GM06990 (cell line): ENCODE results near the gene CMC2.
A peak's percentile ranks its signal among the peaks of the same experiment; 100 is the strongest.

Experiments used
- DNase-seq: peaks from one replicate; pipeline ENCODE4 v3.0.0-alpha.2; 2011; ENCODE audit not compliant: insufficient read length; ENCODE audit errors: extremely low read depth
- H3K27me3 ChIP-seq: replicated peaks from 2 replicates; pipeline ENCODE4 v1.6.0; 2011; ENCODE audit warnings: low read length; ENCODE audit not compliant: control insufficient read depth, insufficient read depth
- H3K36me3 ChIP-seq: 2 replicates; pipeline ENCODE4 v1.5.1; 2011; ENCODE audit warnings: low read length; ENCODE audit not compliant: control insufficient read depth, insufficient read depth
- H3K4me3 ChIP-seq: replicated peaks from 2 replicates; pipeline ENCODE4 v1.5.1; 2011; ENCODE audit warnings: low read depth, mild to moderate bottlenecking, control low read depth, low read length
- TF ChIP-seq, protein P1 (sequence below): IDR thresholded peaks from 2 replicates; pipeline ENCODE4 v1.5.1; 2011; ENCODE audit warnings: low read length, control low read depth, mild to moderate bottlenecking, inconsistent platforms; ENCODE audit not compliant: insufficient read depth, poor library complexity, severe bottlenecking

Gene CMC2

GRCh38 chr16:80962879-80963278, 43.8 kb downstream of the CMC2 start:
- TF ChIP-seq, protein P1, sequence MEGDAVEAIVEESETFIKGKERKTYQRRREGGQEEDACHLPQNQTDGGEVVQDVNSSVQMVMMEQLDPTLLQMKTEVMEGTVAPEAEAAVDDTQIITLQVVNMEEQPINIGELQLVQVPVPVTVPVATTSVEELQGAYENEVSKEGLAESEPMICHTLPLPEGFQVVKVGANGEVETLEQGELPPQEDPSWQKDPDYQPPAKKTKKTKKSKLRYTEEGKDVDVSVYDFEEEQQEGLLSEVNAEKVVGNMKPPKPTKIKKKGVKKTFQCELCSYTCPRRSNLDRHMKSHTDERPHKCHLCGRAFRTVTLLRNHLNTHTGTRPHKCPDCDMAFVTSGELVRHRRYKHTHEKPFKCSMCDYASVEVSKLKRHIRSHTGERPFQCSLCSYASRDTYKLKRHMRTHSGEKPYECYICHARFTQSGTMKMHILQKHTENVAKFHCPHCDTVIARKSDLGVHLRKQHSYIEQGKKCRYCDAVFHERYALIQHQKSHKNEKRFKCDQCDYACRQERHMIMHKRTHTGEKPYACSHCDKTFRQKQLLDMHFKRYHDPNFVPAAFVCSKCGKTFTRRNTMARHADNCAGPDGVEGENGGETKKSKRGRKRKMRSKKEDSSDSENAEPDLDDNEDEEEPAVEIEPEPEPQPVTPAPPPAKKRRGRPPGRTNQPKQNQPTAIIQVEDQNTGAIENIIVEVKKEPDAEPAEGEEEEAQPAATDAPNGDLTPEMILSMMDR = no peak
- Histone ChIP-seq H3K4me3 (no peak overlapping the region), H3K27me3 (no peaks in the 10 kb centered on the region), H3K36me3 (no peaks in the 10 kb centered on the region)
- DNase-seq = no peak

DNA sequence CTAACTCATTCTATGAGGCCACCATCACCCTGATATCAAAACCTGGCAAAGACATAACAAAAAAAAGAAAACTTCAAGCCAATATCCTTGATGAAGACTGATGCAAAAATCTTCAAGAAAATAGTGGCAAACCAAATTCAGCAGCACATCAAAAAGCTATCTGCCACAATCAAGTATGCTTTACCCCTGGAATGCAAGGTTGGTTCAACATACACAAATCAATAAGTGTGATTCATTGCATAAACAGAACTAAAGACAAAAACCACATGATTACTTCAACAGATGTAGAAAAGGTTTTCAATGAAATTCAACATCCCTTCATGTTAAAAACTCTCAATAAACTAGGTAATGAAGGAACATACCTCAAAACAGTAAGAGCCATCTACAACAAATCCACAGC, 48.4 kb downstream of the CMC2 start:
- DNase-seq = no peak
- TF ChIP-seq, protein P1 = no peak
- Histone ChIP-seq H3K36me3 (no peaks in the 10 kb centered on the region), H3K27me3 (no peaks in the 10 kb centered on the region), H3K4me3 (no peak overlapping the region)

DNA sequence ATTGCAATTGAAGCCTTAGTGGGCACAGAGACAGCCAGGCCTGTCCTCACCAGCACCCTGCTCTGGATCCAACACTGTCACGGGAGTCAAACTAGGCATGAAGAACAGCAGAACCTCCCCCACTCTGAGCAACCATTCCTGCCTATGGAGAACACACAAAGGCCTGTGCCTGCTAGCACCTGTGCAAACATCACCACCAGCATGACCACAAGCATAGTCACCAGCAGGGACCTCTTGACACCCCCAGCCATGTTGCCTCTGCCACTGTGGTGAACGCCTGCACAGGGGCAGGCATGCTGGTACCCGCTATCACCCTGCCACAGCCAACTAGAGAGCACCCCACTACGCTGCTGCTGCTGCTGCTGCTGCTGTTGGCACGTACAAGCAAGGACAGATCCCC, 51.7 kb downstream of the CMC2 start:
- TF ChIP-seq, protein P1 = no peak
- no peak for DNase-seq
- Histone ChIP-seq H3K36me3 (no peaks in the 10 kb centered on the region), H3K27me3 (no peaks in the 10 kb centered on the region), H3K4me3 (no peak overlapping the region)

DNA sequence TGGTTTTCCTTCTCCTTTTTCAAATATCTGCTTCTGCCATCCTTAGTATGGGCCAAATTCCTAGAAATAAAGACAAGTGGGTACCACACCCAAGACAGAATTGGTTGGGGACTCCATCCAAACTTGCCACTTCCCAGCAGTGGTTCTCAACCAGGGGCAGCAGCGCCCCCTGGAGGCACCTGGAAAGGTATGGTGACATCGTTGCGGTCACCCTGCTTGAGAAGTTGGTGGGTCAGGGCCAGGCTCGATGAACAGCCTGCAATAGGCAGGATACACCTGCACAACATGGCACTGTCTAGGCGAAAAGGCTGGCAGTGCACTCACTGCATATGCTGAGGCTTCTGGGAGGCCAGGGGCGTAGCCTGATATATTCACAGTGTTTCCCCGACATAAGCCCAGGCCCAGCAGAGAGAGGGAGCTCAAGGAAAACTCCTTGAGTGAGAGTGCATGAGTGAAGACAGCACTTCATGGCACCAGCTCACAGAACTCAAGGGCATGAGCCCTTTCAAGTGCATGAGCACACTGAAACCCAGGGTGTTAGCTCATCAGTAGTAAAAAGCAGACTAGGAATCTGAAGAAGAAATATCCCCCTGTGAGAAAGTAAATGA, 57.7 kb downstream of the CMC2 start:
- TF ChIP-seq, protein P1 = peak; percentile 81
- Histone ChIP-seq H3K4me3 (no peak overlapping the region), H3K27me3 (no peaks in the 10 kb centered on the region; the same call in 1 of the 2 replicates), H3K36me3 (no peaks in the 10 kb centered on the region)
- peak; percentile 15 for DNase-seq

GRCh38 chr16:80947708-80948625, 58.7 kb downstream of the CMC2 start:
- Histone ChIP-seq H3K36me3 (no peaks in the 10 kb centered on the region), H3K4me3 (no peak overlapping the region), H3K27me3 (no peaks in the 10 kb centered on the region; the same call in 1 of the 2 replicates)
- DNase-seq = no peak
- TF ChIP-seq, protein P1 = no peak
